ENCODE data around the gene ADGRV1. TPM values are rescaled to one million over a fixed set of nuclear protein-coding genes. Genes with fewer than 3 reads are reported as not detected.

Gene ADGRV1, protein sequence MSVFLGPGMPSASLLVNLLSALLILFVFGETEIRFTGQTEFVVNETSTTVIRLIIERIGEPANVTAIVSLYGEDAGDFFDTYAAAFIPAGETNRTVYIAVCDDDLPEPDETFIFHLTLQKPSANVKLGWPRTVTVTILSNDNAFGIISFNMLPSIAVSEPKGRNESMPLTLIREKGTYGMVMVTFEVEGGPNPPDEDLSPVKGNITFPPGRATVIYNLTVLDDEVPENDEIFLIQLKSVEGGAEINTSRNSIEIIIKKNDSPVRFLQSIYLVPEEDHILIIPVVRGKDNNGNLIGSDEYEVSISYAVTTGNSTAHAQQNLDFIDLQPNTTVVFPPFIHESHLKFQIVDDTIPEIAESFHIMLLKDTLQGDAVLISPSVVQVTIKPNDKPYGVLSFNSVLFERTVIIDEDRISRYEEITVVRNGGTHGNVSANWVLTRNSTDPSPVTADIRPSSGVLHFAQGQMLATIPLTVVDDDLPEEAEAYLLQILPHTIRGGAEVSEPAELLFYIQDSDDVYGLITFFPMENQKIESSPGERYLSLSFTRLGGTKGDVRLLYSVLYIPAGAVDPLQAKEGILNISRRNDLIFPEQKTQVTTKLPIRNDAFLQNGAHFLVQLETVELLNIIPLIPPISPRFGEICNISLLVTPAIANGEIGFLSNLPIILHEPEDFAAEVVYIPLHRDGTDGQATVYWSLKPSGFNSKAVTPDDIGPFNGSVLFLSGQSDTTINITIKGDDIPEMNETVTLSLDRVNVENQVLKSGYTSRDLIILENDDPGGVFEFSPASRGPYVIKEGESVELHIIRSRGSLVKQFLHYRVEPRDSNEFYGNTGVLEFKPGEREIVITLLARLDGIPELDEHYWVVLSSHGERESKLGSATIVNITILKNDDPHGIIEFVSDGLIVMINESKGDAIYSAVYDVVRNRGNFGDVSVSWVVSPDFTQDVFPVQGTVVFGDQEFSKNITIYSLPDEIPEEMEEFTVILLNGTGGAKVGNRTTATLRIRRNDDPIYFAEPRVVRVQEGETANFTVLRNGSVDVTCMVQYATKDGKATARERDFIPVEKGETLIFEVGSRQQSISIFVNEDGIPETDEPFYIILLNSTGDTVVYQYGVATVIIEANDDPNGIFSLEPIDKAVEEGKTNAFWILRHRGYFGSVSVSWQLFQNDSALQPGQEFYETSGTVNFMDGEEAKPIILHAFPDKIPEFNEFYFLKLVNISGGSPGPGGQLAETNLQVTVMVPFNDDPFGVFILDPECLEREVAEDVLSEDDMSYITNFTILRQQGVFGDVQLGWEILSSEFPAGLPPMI (N-terminal part only)
- 4.0 and 6.8 TPM in 2 replicates for total RNA-seq (2021)
- Bru-seq, nascent RNA = percentile 44 among the genes with signal in this experiment
- BruChase-seq, experiment 1, labeled RNA remaining after a 2-hour chase = percentile 37 among the genes with signal in this experiment
- percentile 34 among the genes with signal in this experiment for BruChase-seq, experiment 2, labeled RNA remaining after a 6-hour chase
- long read RNA-seq, partial matches to known transcripts = 0 of 1 reads
- long read RNA-seq, other reads (novel, unspliced or antisense) = 1 of 1 reads

DNA sequence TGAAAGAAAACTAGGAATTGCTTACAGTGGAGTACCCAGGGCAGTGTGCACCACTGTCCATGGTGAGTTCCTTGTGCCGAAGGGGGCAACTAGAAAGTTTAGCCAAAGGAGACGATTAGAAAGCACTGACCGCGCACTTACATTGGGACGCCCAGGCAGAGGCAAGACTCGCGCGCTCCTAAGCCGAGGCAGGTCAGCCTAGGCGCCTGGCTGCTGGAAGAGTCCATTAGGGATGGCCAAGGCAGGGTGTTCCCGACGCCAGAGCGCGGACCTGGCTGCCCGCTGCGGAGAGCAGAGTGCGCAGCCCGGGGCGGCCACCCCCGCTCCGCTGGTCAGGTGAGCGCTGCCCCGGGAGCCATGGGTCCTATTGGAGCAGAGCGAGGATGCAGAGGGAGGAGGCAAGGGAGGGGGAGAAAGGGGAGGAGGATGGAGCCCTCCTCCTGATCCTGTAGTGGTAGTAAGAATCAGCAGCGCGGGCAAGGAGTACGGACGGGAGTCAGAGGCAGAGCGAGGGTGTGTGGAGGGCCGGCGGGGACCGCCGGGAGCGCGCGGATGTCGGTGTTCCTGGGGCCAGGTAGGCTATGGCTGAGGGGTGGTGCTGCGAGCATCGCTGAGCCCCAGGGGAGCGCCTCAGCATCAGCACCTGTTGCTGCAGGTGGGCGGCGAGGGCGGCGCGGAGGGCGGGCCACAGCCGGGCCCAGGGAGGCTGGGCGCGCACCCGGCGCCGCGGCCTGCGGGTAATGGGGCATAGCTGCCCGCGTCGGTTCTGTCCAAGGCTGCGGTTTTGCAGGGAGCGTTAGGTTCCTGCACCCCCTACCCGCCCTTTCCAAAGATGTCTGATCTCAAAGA lies at the start of gene ADGRV1:
ADGRV1 (plus strand) TSS at position 454 of the 849 bp plus-strand sequence; CDS start at position 553, 99 bp downstream.
- Histone ChIP-seq H3K4me1 (ENCODE audit: insufficient read depth, low read length, poor library complexity, severe bottlenecking) (no peaks in the 10 kb centered on the region), H3K27me3 (replicated peaks; ENCODE audit: insufficient read depth, low read depth, low read length, poor library complexity) (peaks cover 32% of the 10 kb centered on the region), H3K4me3 (ENCODE audit: low read depth, low read length, poor library complexity, severe bottlenecking) (peak within 1 kb of the TSS; percentile 40), H3K9me3 (ENCODE audit: low read depth, low read length, poor library complexity, severe bottlenecking) (no peaks in the 10 kb centered on the region), H3K27ac (ENCODE audit: low read depth, low read length, poor library complexity, severe bottlenecking) (no peak within 1 kb of the TSS), H3K36me3 (ENCODE audit: insufficient read depth, low read length, poor library complexity, severe bottlenecking) (no peaks in the 10 kb centered on the region)
- ChIA-PET CTCF (no interaction called here), POLR2A (ENCODE audit: low non-redundant PET) (no interaction called here)
- TF ChIP-seq, protein P1, sequence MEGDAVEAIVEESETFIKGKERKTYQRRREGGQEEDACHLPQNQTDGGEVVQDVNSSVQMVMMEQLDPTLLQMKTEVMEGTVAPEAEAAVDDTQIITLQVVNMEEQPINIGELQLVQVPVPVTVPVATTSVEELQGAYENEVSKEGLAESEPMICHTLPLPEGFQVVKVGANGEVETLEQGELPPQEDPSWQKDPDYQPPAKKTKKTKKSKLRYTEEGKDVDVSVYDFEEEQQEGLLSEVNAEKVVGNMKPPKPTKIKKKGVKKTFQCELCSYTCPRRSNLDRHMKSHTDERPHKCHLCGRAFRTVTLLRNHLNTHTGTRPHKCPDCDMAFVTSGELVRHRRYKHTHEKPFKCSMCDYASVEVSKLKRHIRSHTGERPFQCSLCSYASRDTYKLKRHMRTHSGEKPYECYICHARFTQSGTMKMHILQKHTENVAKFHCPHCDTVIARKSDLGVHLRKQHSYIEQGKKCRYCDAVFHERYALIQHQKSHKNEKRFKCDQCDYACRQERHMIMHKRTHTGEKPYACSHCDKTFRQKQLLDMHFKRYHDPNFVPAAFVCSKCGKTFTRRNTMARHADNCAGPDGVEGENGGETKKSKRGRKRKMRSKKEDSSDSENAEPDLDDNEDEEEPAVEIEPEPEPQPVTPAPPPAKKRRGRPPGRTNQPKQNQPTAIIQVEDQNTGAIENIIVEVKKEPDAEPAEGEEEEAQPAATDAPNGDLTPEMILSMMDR (conservative IDR thresholded peaks at IDR 0.05; ENCODE audit: low read depth, low read length) = no peak
- TF ChIP-seq EZH2 (IDR thresholded peaks at IDR 0.05; ENCODE audit: borderline replicate concordance, low read depth, low read length, poor library complexity, severe bottlenecking) = peak; percentile 66
- intact Hi-C loops (cut with micrococcal nuclease; ENCODE audit: unreplicated experiment) = no loop called here
- DNase-seq (ENCODE audit: low spot score) = peak; percentile 77
- no TSS peak for BruUV-seq (replicated peaks)

DNA sequence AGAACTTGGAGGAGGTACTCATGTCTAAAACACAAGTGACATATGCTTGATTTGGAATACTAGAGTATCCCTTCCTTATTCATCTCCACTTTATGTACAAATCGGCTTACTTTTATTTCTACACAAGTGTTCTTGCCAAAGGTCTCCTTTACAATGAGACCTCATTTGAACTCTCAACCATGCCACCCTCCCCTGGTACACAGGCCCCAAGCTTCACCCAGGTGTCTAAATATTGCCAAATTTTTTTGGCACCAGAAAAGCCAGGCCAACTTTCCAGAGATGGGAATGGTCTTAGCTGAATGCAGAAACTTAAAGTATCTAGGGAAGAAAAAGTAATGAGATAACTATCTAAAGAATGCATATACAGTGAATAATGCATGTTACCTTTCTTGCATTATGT lies 48.2 kb upstream of the ADGRV1 start:
- Histone ChIP-seq H3K36me3 (ENCODE audit: insufficient read depth, low read length, poor library complexity, severe bottlenecking) (no peaks in the 10 kb centered on the region), H3K27me3 (replicated peaks; ENCODE audit: insufficient read depth, low read depth, low read length, poor library complexity) (no peaks in the 10 kb centered on the region), H3K4me1 (ENCODE audit: insufficient read depth, low read length, poor library complexity, severe bottlenecking) (no peaks in the 10 kb centered on the region), H3K9me3 (ENCODE audit: low read depth, low read length, poor library complexity, severe bottlenecking) (no peaks in the 10 kb centered on the region), H3K27ac (ENCODE audit: low read depth, low read length, poor library complexity, severe bottlenecking) (no peak overlapping the region), H3K4me3 (ENCODE audit: low read depth, low read length, poor library complexity, severe bottlenecking) (no peak overlapping the region)
- ChIA-PET CTCF (no interaction called here), POLR2A (ENCODE audit: low non-redundant PET) (no interaction called here)
- BruUV-seq (replicated peaks) = no TSS peak
- DNase-seq (ENCODE audit: low spot score) = no peak
- TF ChIP-seq EZH2 (IDR thresholded peaks at IDR 0.05; ENCODE audit: borderline replicate concordance, low read depth, low read length, poor library complexity, severe bottlenecking) = no peak
- TF ChIP-seq, protein P1 (conservative IDR thresholded peaks at IDR 0.05; ENCODE audit: low read depth, low read length) = no peak
- intact Hi-C loops (cut with micrococcal nuclease; ENCODE audit: unreplicated experiment) = no loop called here

All from A673 (cell line).